ENCODE data around the gene PCID2. TPM values are rescaled to one million over a fixed set of nuclear protein-coding genes. Genes with fewer than 3 reads are reported as not detected.

The PCID2 gene
- total RNA-seq, 2 experiments from 2014 or later, result 66.7 to 72.8 TPM

GRCh38 chr13:113186061-113186900, 22.2 kb downstream of the PCID2 start:
- Mint-ChIP-seq H3K4me3 (peak overlapping the region; percentile 21), H3K27ac (peak overlapping the region; percentile 79), H3K27me3 (no peaks in the 10 kb centered on the region), H3K9me3 (ENCODE audit: low read depth) (no peaks in the 10 kb centered on the region), H3K4me1 (peaks cover 38% of the 10 kb centered on the region), H3K36me3 (ENCODE audit: low read depth) (peaks cover 66% of the 10 kb centered on the region)
- CTCF ChIA-PET, result interaction anchor here (0.5 to 1.1 kb wide), 2 partner anchors 30 to 60 kb away, joined by 3 read pairs; no protein-coding TSS in a partner anchor
- DNase-seq (peak; percentile 29), ATAC-seq (peak; percentile 42)
- POLR2A ChIA-PET, result no interaction called here
- intact Hi-C loops (cut with DNase I, micrococcal nuclease), result no loop called here

- ChIA-PET CTCF (no interaction called here), POLR2A (no interaction called here)
- Mint-ChIP-seq H3K36me3 (ENCODE audit: low read depth) (peaks cover 72% of the 10 kb centered on the region), H3K9me3 (ENCODE audit: low read depth) (no peaks in the 10 kb centered on the region), H3K27me3 (no peaks in the 10 kb centered on the region), H3K4me1 (peaks cover 40% of the 10 kb centered on the region), H3K4me3 (peak overlapping the region; percentile 16), H3K27ac (peak overlapping the region; percentile 34)
- no peak for ATAC-seq
- intact Hi-C loops (cut with DNase I, micrococcal nuclease), result no loop called here
- peak; percentile 25 for DNase-seq
These were observed 23.7 kb downstream of the PCID2 start for GRCh38 chr13:113184568-113185440.

- H3K9me3 Mint-ChIP-seq (ENCODE audit: low read depth), result no peaks in the 10 kb centered on the region
- H3K4me1 Mint-ChIP-seq, result peaks cover 40% of the 10 kb centered on the region
- no peak for ATAC-seq
- H3K36me3 Mint-ChIP-seq (ENCODE audit: low read depth), result peaks cover 75% of the 10 kb centered on the region
- no peak overlapping the region for H3K27ac Mint-ChIP-seq
- ChIA-PET POLR2A (no interaction called here), CTCF (interaction anchor here (0.7 to 1.4 kb wide), 3 partner anchors 10 to 18 kb away, joined by 3 read pairs; no protein-coding TSS in a partner anchor)
- H3K4me3 Mint-ChIP-seq, result no peak overlapping the region
- intact Hi-C loops (cut with DNase I, micrococcal nuclease), result no loop called here
- no peak for DNase-seq
- H3K27me3 Mint-ChIP-seq, result no peaks in the 10 kb centered on the region
These were observed 24.9 kb downstream of the PCID2 start for GRCh38 chr13:113183450-113184129.

- Mint-ChIP-seq H3K4me3 (no peak overlapping the region), H3K36me3 (ENCODE audit: low read depth) (peaks cover 69% of the 10 kb centered on the region), H3K27me3 (no peaks in the 10 kb centered on the region), H3K27ac (no peak overlapping the region), H3K4me1 (peaks cover 29% of the 10 kb centered on the region), H3K9me3 (ENCODE audit: low read depth) (no peaks in the 10 kb centered on the region)
- DNase-seq (no peak), ATAC-seq (no peak)
- intact Hi-C loops (cut with DNase I, micrococcal nuclease), result no loop called here
- ChIA-PET CTCF (interaction anchor here (1.2 to 1.4 kb wide), 2 partner anchors 9 to 16 kb away, joined by 3 read pairs; no protein-coding TSS in a partner anchor), POLR2A (interaction anchor here (0.7 kb wide), 1 partner anchor 44 kb away, joined by 4 read pairs; no protein-coding TSS in a partner anchor)
These were observed 26.4 kb downstream of the PCID2 start for GRCh38 chr13:113182046-113182445.

GRCh38 chr13:113179374-113180230, 28.9 kb downstream of the PCID2 start:
- intact Hi-C loops (cut with DNase I, micrococcal nuclease), result no loop called here

GRCh38 chr13:113178896-113179167, 29.6 kb downstream of the PCID2 start:
- intact Hi-C loops (cut with DNase I, micrococcal nuclease), result no loop called here
- H3K4me3 Mint-ChIP-seq, result no peak overlapping the region
- DNase-seq, result no peak
- peaks cover 14% of the 10 kb centered on the region for H3K4me1 Mint-ChIP-seq
- H3K9me3 Mint-ChIP-seq (ENCODE audit: low read depth), result no peaks in the 10 kb centered on the region
- no peak for ATAC-seq
- no peaks in the 10 kb centered on the region for H3K27me3 Mint-ChIP-seq
- ChIA-PET POLR2A (no interaction called here), CTCF (interaction anchor here (1.0 kb wide), 1 partner anchor 10 kb away, joined by 3 read pairs; no protein-coding TSS in a partner anchor)
- peaks cover 73% of the 10 kb centered on the region for H3K36me3 Mint-ChIP-seq (ENCODE audit: low read depth)
- H3K27ac Mint-ChIP-seq, result no peak overlapping the region

More at GRCh38 chr13:113179374-113180230, 28.9 kb downstream of the PCID2 start:
- DNase-seq (no peak), ATAC-seq (no peak)
- no peak overlapping the region for H3K27ac Mint-ChIP-seq
- ChIA-PET POLR2A (no interaction called here), CTCF (interaction anchor here (0.5 to 1.0 kb wide), 2 partner anchors 11 to 96 kb away, joined by 3 to 5 read pairs; no protein-coding TSS in a partner anchor)
- peaks cover 70% of the 10 kb centered on the region for H3K36me3 Mint-ChIP-seq (ENCODE audit: low read depth)
- H3K27me3 Mint-ChIP-seq, result no peaks in the 10 kb centered on the region
- H3K4me1 Mint-ChIP-seq, result peaks cover 16% of the 10 kb centered on the region
- H3K4me3 Mint-ChIP-seq, result no peak overlapping the region
- no peaks in the 10 kb centered on the region for H3K9me3 Mint-ChIP-seq (ENCODE audit: low read depth)

- Mint-ChIP-seq H3K27ac (no peak overlapping the region), H3K4me1 (peaks cover 10% of the 10 kb centered on the region), H3K27me3 (no peaks in the 10 kb centered on the region), H3K36me3 (ENCODE audit: low read depth) (peaks cover 68% of the 10 kb centered on the region), H3K4me3 (no peak overlapping the region), H3K9me3 (ENCODE audit: low read depth) (no peaks in the 10 kb centered on the region)
- no peak for DNase-seq
- ChIA-PET POLR2A (no interaction called here), CTCF (interaction anchor here (1.0 kb wide), 1 partner anchor 9 kb away, joined by 3 read pairs; no protein-coding TSS in a partner anchor)
- no peak for ATAC-seq
- intact Hi-C loops (cut with DNase I, micrococcal nuclease), result no loop called here
These were observed 30.2 kb downstream of the PCID2 start for GRCh38 chr13:113178070-113178895.

GRCh38 chr13:113176822-113177221, 31.6 kb downstream of the PCID2 start:
- ChIA-PET CTCF (no interaction called here), POLR2A (no interaction called here)
- Mint-ChIP-seq H3K36me3 (ENCODE audit: low read depth) (peaks cover 66% of the 10 kb centered on the region), H3K27me3 (no peaks in the 10 kb centered on the region), H3K4me3 (no peak overlapping the region), H3K9me3 (ENCODE audit: low read depth) (no peaks in the 10 kb centered on the region), H3K4me1 (peaks cover 10% of the 10 kb centered on the region), H3K27ac (no peak overlapping the region)
- ATAC-seq (no peak), DNase-seq (no peak)
- intact Hi-C loops (cut with DNase I, micrococcal nuclease), result no loop called here

- CTCF ChIA-PET, result interaction anchor here (0.9 to 1.0 kb wide), 2 partner anchors 12 to 14 kb away, joined by 3 read pairs; no protein-coding TSS in a partner anchor
- peak overlapping the region; percentile 87 for H3K27ac Mint-ChIP-seq
These were observed 32.2 kb downstream of the PCID2 start for GRCh38 chr13:113176280-113176679.

GRCh38 chr13:113172419-113172926, 36.0 kb downstream of the PCID2 start:
- DNase-seq (no peak), ATAC-seq (no peak)
- H3K27me3 Mint-ChIP-seq, result no peaks in the 10 kb centered on the region
- peaks cover 55% of the 10 kb centered on the region for H3K36me3 Mint-ChIP-seq (ENCODE audit: low read depth)
- no peak overlapping the region for H3K4me3 Mint-ChIP-seq
- ChIA-PET POLR2A (no interaction called here), CTCF (no interaction called here)
- H3K4me1 Mint-ChIP-seq, result peaks cover 7% of the 10 kb centered on the region
- no peak overlapping the region for H3K27ac Mint-ChIP-seq
- intact Hi-C loops (cut with DNase I, micrococcal nuclease), result no loop called here
- H3K9me3 Mint-ChIP-seq (ENCODE audit: low read depth), result peaks cover 2% of the 10 kb centered on the region

More at GRCh38 chr13:113176280-113176679, 32.2 kb downstream of the PCID2 start:
- no peaks in the 10 kb centered on the region for H3K9me3 Mint-ChIP-seq (ENCODE audit: low read depth)
- no peak overlapping the region for H3K4me3 Mint-ChIP-seq
- H3K27me3 Mint-ChIP-seq, result no peaks in the 10 kb centered on the region
- peaks cover 10% of the 10 kb centered on the region for H3K4me1 Mint-ChIP-seq
- peak; percentile 53 for DNase-seq
- peaks cover 67% of the 10 kb centered on the region for H3K36me3 Mint-ChIP-seq (ENCODE audit: low read depth)
- POLR2A ChIA-PET, result no interaction called here
- peak; percentile 66 for ATAC-seq
- intact Hi-C loops (cut with DNase I, micrococcal nuclease), result no loop called here
